T-helper 2 cell treated with Interferon-gamma antibody and Interleukin-4, amounts not matched to agents 5 μg/mL and 100 μg/mL, for 36 hours (primary cell): ENCODE measurements around the gene FBXO36.
A peak's percentile ranks its signal among the peaks of the same experiment; 100 is the strongest.
"Not testable (repeated sequence)": the region's sequence is repeated elsewhere in the genome, so short reads cannot be mapped to it uniquely, and the experiment has no call there.

ENCODE experiments used
- DNase-seq: peaks from one replicate; pipeline ENCODE4 v3.0.0; 2021; ENCODE audit warnings: low spot score
- H3K27ac Mint-ChIP-seq: one replicate; pipeline ENCODE4 v1.8.0; 2021; ENCODE audit warnings: mild to moderate bottlenecking, mixed read lengths
- H3K27me3 Mint-ChIP-seq: one replicate; pipeline ENCODE4 v1.8.0; 2021; ENCODE audit warnings: low read depth, mixed read lengths
- H3K36me3 Mint-ChIP-seq: one replicate; pipeline ENCODE4 v1.8.0; 2021; ENCODE audit warnings: low read depth, mixed read lengths
- H3K4me1 Mint-ChIP-seq: one replicate; pipeline ENCODE4 v1.8.0; 2021; ENCODE audit warnings: low read depth, mixed read lengths
- H3K4me3 Mint-ChIP-seq: one replicate; pipeline ENCODE4 v1.8.0; 2022; ENCODE audit warnings: mild to moderate bottlenecking, moderate library complexity, mixed read lengths
- H3K9me3 Mint-ChIP-seq: one replicate; pipeline ENCODE4 v1.8.0; 2021; ENCODE audit warnings: mixed read lengths

Gene FBXO36

GRCh38 chr2:229899604-229900003 lies 22.7 kb upstream of the FBXO36 start:
- no peak overlapping the region for H3K4me3 Mint-ChIP-seq

DNA sequence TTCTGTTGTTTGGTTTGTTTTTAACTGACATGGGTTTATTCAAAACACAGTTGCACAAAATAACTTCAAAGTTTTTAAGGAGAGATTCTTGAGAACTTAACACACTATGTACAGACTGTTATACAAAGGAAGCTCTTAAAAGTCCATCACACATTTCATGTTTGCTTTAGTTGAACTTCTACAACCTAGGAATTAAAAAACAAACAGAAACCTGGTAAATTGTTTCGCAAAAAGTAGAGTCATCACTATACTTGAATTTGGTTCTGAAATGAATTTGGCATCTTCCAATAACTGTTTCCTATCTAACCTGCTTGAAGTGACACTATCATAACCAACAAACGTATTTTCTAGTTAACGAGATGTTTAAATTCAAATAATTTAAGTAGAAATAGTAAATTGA lies 22.3 kb upstream of the FBXO36 start:
- no peak overlapping the region for H3K27ac Mint-ChIP-seq
- DNase-seq = no peak
- H3K27me3 Mint-ChIP-seq = no peaks in the 10 kb centered on the region
- H3K36me3 Mint-ChIP-seq = peaks cover 19% of the 10 kb centered on the region
- H3K4me3 Mint-ChIP-seq = no peak overlapping the region
- peaks cover 24% of the 10 kb centered on the region for H3K4me1 Mint-ChIP-seq
- H3K9me3 Mint-ChIP-seq = no peaks in the 10 kb centered on the region

More at GRCh38 chr2:229899604-229900003, 22.7 kb upstream of the FBXO36 start:
- H3K27ac Mint-ChIP-seq = no peak overlapping the region
- H3K4me1 Mint-ChIP-seq = peaks cover 24% of the 10 kb centered on the region
- H3K9me3 Mint-ChIP-seq = no peaks in the 10 kb centered on the region
- DNase-seq = no peak
- peaks cover 19% of the 10 kb centered on the region for H3K36me3 Mint-ChIP-seq
- H3K27me3 Mint-ChIP-seq = no peaks in the 10 kb centered on the region

- H3K9me3 Mint-ChIP-seq, H3K4me3 Mint-ChIP-seq, H3K27ac Mint-ChIP-seq, DNase-seq, H3K27me3 Mint-ChIP-seq: not testable (repeated sequence)
- H3K4me1 Mint-ChIP-seq = peaks cover 23% of the 10 kb centered on the region
- peaks cover 22% of the 10 kb centered on the region for H3K36me3 Mint-ChIP-seq
These were observed 21.8 kb upstream of the FBXO36 start for GRCh38 chr2:229900514-229900913.

- DNase-seq = no peak
- H3K36me3 Mint-ChIP-seq = peaks cover 22% of the 10 kb centered on the region
- H3K4me1 Mint-ChIP-seq = peaks cover 22% of the 10 kb centered on the region
These were observed 20.5 kb upstream of the FBXO36 start for GRCh38 chr2:229901819-229902218.

DNA sequence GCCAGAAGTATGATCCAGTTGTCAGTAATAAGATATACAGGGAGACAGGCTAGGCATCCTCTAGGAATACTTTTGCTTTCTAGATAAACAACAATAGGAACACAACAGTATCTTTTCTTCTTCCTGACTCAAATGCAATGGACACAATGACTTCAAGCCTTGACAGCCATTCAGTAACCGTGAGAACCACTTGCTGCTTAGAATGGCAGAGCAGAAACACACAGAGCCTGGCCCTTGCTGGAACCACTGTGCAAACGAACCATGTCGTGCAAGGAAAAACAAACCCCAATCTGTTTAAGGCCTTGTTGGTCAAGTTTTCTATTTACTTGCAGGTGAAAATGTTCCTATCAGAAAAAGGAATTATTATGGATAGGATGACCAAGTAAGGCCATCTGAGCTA lies 19.3 kb upstream of the FBXO36 start:
- Mint-ChIP-seq H3K4me3 (no peak overlapping the region), H3K9me3 (no peaks in the 10 kb centered on the region), H3K36me3 (peaks cover 26% of the 10 kb centered on the region), H3K27me3 (no peaks in the 10 kb centered on the region), H3K27ac (no peak overlapping the region), H3K4me1 (peaks cover 16% of the 10 kb centered on the region)
- no peak for DNase-seq

More at GRCh38 chr2:229901819-229902218, 20.5 kb upstream of the FBXO36 start:
- H3K4me3 Mint-ChIP-seq = no peak overlapping the region
- no peaks in the 10 kb centered on the region for H3K9me3 Mint-ChIP-seq
- H3K27me3 Mint-ChIP-seq = no peaks in the 10 kb centered on the region
- H3K27ac Mint-ChIP-seq = no peak overlapping the region

- no peaks in the 10 kb centered on the region for H3K27me3 Mint-ChIP-seq
- no peaks in the 10 kb centered on the region for H3K9me3 Mint-ChIP-seq
- DNase-seq = no peak
- H3K4me1 Mint-ChIP-seq = peaks cover 18% of the 10 kb centered on the region
- H3K4me3 Mint-ChIP-seq = no peak overlapping the region
- no peak overlapping the region for H3K27ac Mint-ChIP-seq
- H3K36me3 Mint-ChIP-seq = peaks cover 26% of the 10 kb centered on the region
These were observed 16.7 kb upstream of the FBXO36 start for GRCh38 chr2:229905601-229906000.

DNA sequence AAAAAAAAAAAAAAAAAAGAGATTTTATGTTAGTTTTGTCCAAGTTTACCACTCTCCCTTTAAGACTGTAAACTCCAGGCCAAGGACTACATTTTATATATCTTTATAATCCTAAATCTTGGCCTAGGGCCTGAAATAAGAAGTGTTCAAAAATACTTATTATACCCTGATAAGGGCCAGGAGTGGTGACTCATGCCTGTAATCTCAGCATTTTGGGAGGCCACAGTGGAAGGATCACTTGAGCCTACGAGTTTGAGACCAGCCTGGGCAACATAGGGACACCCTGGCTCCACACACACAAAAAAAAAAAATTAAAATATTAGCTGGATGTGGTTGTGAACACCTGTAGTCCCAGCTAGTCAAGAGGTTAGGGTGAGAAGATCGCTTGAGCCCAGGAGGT lies 13.2 kb upstream of the FBXO36 start:
- H3K27me3 Mint-ChIP-seq = no peaks in the 10 kb centered on the region
- H3K27ac Mint-ChIP-seq = no peak overlapping the region
- no peaks in the 10 kb centered on the region for H3K9me3 Mint-ChIP-seq
- H3K4me1 Mint-ChIP-seq = peaks cover 29% of the 10 kb centered on the region
- peaks cover 11% of the 10 kb centered on the region for H3K36me3 Mint-ChIP-seq
- DNase-seq = no peak
- no peak overlapping the region for H3K4me3 Mint-ChIP-seq

- no peaks in the 10 kb centered on the region for H3K9me3 Mint-ChIP-seq
- no peaks in the 10 kb centered on the region for H3K27me3 Mint-ChIP-seq
- peaks cover 10% of the 10 kb centered on the region for H3K36me3 Mint-ChIP-seq
- H3K4me1 Mint-ChIP-seq = peaks cover 31% of the 10 kb centered on the region
- peak overlapping the region; percentile 42 for H3K27ac Mint-ChIP-seq
- no peak overlapping the region for H3K4me3 Mint-ChIP-seq
- DNase-seq = no peak
These were observed 12.0 kb upstream of the FBXO36 start for GRCh38 chr2:229910147-229910831.

DNA sequence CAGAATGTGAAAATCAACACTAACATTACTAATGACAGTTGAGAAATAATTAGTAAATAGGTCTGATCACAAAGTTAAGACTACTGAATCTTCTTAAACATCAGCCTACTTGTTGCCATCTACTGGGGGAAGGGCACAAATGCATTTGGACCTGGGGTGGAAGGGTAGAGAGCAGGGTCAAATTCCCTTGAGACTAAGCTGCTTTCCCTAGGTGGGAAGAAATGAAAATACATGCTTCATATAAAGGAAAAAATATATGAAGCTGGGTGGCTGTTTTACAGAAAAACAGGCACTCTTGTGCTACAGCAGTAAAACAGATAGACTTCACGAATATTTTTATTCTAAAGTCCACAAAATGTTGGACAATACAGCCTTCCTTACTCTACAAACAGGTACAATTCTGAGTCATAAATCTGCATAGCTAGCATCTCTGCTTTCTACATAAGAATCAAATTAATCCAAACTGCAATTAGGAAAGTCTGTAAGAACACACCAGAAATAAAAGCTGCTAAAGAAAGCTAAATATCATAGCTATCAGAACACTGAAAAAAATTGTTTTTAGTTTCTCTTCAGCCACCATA lies 11.4 kb upstream of the FBXO36 start:
- Mint-ChIP-seq H3K27me3 (no peaks in the 10 kb centered on the region), H3K9me3 (no peaks in the 10 kb centered on the region), H3K4me1 (peaks cover 31% of the 10 kb centered on the region), H3K27ac (peak overlapping the region; percentile 48), H3K36me3 (peaks cover 9% of the 10 kb centered on the region), H3K4me3 (no peak overlapping the region)
- DNase-seq = no peak

DNA sequence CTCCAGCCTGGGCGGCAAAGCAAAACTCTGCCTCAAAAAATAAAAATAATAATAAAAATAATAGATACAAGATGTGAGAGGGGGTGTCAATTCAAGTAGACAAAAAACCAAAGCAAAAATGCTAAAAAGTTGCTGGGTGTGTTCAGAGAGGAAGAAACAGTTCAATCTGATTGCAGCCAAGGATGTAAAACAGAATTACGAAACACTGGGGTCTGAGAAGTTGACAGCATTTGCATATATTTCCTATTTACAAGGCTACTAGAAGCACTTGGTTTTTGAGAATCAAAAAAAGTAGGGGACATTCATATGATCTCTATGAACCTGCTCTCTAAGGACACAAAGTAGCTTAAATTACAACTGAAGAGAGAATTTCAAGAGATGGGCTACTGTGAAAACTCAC lies 8.1 kb upstream of the FBXO36 start:
- H3K4me3 Mint-ChIP-seq = no peak overlapping the region
- H3K4me1 Mint-ChIP-seq = peaks cover 35% of the 10 kb centered on the region
- no peak overlapping the region for H3K27ac Mint-ChIP-seq
- no peaks in the 10 kb centered on the region for H3K27me3 Mint-ChIP-seq
- H3K9me3 Mint-ChIP-seq = no peaks in the 10 kb centered on the region
- peaks cover 20% of the 10 kb centered on the region for H3K36me3 Mint-ChIP-seq
- DNase-seq = no peak

DNA sequence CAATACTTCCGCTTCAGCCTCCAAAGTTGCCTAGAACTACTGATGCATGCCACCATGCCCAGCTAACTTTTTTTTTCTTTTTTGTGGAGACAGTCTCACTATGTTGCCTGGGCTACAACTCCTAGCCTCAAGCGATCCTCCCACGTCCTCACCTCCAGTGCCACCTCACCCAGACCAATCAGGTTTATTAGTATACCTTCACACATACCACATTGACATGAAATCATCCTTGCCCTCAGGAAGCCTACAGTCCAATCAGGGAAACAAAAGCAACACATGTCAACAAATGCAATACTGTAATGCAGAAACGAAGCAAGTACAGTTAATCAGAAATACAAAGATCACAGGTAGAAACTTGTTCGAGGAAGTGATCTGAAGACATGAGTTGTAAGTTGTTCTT lies 4.5 kb upstream of the FBXO36 start:
- Mint-ChIP-seq H3K27me3 (no peaks in the 10 kb centered on the region), H3K4me3 (no peak overlapping the region), H3K36me3 (peaks cover 25% of the 10 kb centered on the region), H3K4me1 (peaks cover 26% of the 10 kb centered on the region), H3K27ac (no peak overlapping the region), H3K9me3 (no peaks in the 10 kb centered on the region)
- no peak for DNase-seq

GRCh38 chr2:229920011-229920641 lies 2.2 kb upstream of the FBXO36 start:
- H3K36me3 Mint-ChIP-seq = peaks cover 23% of the 10 kb centered on the region
- peak overlapping the region; percentile 86 for H3K27ac Mint-ChIP-seq
- H3K27me3 Mint-ChIP-seq = no peaks in the 10 kb centered on the region
- H3K4me3 Mint-ChIP-seq = peak overlapping the region; percentile 98
- DNase-seq = no peak
- H3K9me3 Mint-ChIP-seq = no peaks in the 10 kb centered on the region
- peaks cover 30% of the 10 kb centered on the region for H3K4me1 Mint-ChIP-seq

- Mint-ChIP-seq H3K27ac (peak overlapping the region; percentile 97), H3K36me3 (peaks cover 23% of the 10 kb centered on the region)
These were observed 1.0 kb upstream of the FBXO36 start for GRCh38 chr2:229921101-229921891.

More at GRCh38 chr2:229921101-229921891, 1.0 kb upstream of the FBXO36 start:
- DNase-seq = peak; percentile 56
- no peaks in the 10 kb centered on the region for H3K27me3 Mint-ChIP-seq
- H3K4me1 Mint-ChIP-seq = peaks cover 35% of the 10 kb centered on the region
- H3K9me3 Mint-ChIP-seq = no peaks in the 10 kb centered on the region
- peak overlapping the region; percentile 99 for H3K4me3 Mint-ChIP-seq
